ENCODE measurements around the gene MATN1.

MATN1 gene

DNA sequence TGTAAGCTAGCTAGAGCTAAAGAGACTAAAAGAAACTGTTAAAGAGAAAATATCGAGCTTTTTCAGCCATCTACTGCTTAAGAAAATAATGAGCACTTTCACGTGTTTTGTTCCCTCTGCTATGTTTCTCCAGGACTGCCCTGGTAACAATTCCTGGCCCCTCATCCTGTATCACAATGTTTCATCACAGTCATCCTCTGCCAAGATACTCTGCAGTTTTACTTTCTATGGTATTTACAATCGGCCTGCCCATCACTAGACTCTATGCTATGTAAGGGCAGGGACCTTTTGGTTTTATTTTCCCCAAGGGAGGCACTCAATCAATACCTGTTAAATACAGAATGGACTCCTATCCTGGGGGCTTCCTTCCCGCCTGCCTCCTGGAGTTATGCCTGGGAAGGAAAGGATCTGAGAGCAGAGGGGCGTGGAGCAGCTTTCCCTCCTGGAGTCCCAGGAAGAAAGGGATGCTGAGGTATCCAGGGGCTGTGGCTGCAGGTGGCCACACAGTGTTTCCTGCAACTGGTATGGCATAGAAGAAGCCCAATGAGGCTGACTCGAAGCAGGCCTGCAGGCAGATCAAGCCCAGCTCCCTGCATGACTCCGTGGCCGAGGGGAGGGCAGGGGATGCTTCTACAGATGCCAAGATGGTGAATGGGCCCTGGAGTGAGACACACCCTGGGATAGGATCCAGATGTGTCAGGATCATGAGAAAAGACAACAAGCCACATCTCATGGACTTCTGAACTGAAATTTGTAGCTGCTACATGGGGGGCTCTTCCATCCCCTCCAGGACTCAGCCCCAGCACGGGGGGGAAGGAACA, 52.9 kb downstream of the MATN1 start:
- Histone ChIP-seq H3K4me2 (ENCODE audit: low read length) (no peak overlapping the region), H3K9me3 (ENCODE audit: control insufficient read depth, insufficient read depth, low read length) (0 out of 2 replicates have a peak, but pooled peaks cover 6% of the 10 kb centered on the region), H3K27me3 (ENCODE audit: control insufficient read depth, low read length) (peaks cover 6% of the 10 kb centered on the region; the same call in 1 of the 2 replicates), H3K27ac (ENCODE audit: low read depth, low read length) (no peak overlapping the region), H3K9me2 (replicated peaks; ENCODE audit: control insufficient read depth, low read length) (no peaks in the 10 kb centered on the region), H3K4me3 (ENCODE audit: low read length) (no peak overlapping the region), H3F3A (ENCODE audit: control insufficient read depth, insufficient read depth) (no peaks in the 10 kb centered on the region), H3K79me2 (ENCODE audit: control insufficient read depth, low read length) (no peaks in the 10 kb centered on the region), H3K4me1 (ENCODE audit: control insufficient read depth, low read length) (no peaks in the 10 kb centered on the region), H3K36me3 (ENCODE audit: control insufficient read depth, low read length) (no peaks in the 10 kb centered on the region), H4K20me1 (ENCODE audit: control insufficient read depth, insufficient read depth, low read depth, low read length) (no peaks in the 10 kb centered on the region)
- TF ChIP-seq, protein P1, sequence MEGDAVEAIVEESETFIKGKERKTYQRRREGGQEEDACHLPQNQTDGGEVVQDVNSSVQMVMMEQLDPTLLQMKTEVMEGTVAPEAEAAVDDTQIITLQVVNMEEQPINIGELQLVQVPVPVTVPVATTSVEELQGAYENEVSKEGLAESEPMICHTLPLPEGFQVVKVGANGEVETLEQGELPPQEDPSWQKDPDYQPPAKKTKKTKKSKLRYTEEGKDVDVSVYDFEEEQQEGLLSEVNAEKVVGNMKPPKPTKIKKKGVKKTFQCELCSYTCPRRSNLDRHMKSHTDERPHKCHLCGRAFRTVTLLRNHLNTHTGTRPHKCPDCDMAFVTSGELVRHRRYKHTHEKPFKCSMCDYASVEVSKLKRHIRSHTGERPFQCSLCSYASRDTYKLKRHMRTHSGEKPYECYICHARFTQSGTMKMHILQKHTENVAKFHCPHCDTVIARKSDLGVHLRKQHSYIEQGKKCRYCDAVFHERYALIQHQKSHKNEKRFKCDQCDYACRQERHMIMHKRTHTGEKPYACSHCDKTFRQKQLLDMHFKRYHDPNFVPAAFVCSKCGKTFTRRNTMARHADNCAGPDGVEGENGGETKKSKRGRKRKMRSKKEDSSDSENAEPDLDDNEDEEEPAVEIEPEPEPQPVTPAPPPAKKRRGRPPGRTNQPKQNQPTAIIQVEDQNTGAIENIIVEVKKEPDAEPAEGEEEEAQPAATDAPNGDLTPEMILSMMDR (IDR thresholded peaks at IDR 0.05; ENCODE audit: low read depth, low read length, poor library complexity, severe bottlenecking): no peak
- TF ChIP-seq EZH2phosphoT487 (IDR thresholded peaks at IDR 0.05; ENCODE audit: borderline replicate concordance, low read length): no peak

DNA sequence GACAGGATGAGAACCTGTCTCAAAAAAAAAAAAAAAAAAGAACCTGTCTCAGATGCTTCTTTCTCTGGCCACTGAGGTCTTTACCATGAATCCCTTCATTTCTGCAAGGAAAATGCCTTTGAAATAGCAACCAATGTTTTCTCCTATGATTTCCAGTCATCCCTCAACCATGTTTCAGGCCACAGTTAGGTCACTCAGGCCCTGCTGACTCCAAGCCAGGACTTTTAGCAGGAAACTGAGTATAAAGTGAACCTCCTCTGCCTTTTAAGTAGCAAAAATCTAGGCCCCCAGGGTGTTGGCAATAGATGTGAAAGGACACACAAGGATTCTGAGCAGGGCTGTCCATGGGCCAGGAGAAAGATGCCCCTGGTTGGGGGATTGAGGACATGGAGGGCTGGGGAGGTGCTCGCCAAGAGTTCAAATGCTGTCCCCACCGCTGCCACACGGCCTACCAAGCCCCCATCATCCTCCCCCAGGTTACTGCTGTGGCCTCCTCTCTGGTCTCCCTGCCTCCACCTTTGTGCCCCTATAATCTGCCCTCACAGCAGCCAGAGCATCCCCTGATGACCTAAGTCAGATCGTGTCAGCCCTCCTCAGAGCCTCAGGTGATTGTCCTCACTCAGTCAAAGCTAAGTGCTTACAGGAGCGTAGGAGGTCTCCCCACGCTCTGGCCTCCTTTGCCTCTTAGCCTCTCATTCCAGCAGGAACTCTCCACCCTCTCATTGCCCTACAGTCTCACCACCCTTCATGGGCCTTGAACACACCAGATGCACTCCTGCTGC, 54.6 kb downstream of the MATN1 start:
- Histone ChIP-seq H4K20me1 (ENCODE audit: control insufficient read depth, insufficient read depth, low read depth, low read length) (no peaks in the 10 kb centered on the region), H3F3A (ENCODE audit: control insufficient read depth, insufficient read depth) (no peaks in the 10 kb centered on the region), H3K4me3 (ENCODE audit: low read length) (no peak overlapping the region), H3K27ac (ENCODE audit: low read depth, low read length) (no peak overlapping the region), H3K79me2 (ENCODE audit: control insufficient read depth, low read length) (no peaks in the 10 kb centered on the region), H3K27me3 (ENCODE audit: control insufficient read depth, low read length) (peaks cover 3% of the 10 kb centered on the region; the same call in 1 of the 2 replicates), H3K36me3 (ENCODE audit: control insufficient read depth, low read length) (no peaks in the 10 kb centered on the region), H3K4me1 (ENCODE audit: control insufficient read depth, low read length) (no peaks in the 10 kb centered on the region), H3K4me2 (ENCODE audit: low read length) (no peak overlapping the region), H3K9me3 (ENCODE audit: control insufficient read depth, insufficient read depth, low read length) (no peaks in the 10 kb centered on the region), H3K9me2 (replicated peaks; ENCODE audit: control insufficient read depth, low read length) (no peaks in the 10 kb centered on the region)
- TF ChIP-seq EZH2phosphoT487 (IDR thresholded peaks at IDR 0.05; ENCODE audit: borderline replicate concordance, low read length): no peak
- TF ChIP-seq, protein P1 (IDR thresholded peaks at IDR 0.05; ENCODE audit: low read depth, low read length, poor library complexity, severe bottlenecking): no peak

DNA sequence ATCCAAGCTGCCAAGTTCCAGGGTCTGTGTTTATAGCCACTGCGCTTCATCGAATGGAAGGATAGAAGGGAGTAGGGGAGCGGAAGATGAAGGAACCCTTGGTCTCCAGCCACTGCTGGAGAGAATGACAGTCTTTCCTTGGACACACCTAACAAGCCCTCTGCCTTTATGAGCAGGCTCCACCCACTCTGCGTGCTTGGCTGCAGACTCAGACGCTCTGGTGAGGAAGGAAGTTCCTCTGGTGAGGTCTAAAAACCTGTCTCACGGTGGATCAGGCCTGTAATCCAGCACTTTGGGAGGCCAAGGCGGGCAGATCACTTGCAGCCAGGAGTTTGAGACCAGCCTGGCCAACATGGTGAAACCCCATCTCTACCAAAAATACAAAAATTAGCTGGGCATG, 55.4 kb downstream of the MATN1 start:
- no peaks in the 10 kb centered on the region for H3K4me1 ChIP-seq (ENCODE audit: control insufficient read depth, low read length)
- H3K4me3 ChIP-seq (ENCODE audit: low read length): no peak overlapping the region
- no peaks in the 10 kb centered on the region for H3F3A ChIP-seq (ENCODE audit: control insufficient read depth, insufficient read depth)
- no peaks in the 10 kb centered on the region for H3K9me3 ChIP-seq (ENCODE audit: control insufficient read depth, insufficient read depth, low read length)
- no peak overlapping the region for H3K4me2 ChIP-seq (ENCODE audit: low read length)
- TF ChIP-seq, protein P1 (IDR thresholded peaks at IDR 0.05; ENCODE audit: low read depth, low read length, poor library complexity, severe bottlenecking): no peak
- TF ChIP-seq EZH2phosphoT487 (IDR thresholded peaks at IDR 0.05; ENCODE audit: borderline replicate concordance, low read length): no peak
- no peak overlapping the region for H3K27ac ChIP-seq (ENCODE audit: low read depth, low read length)
- H4K20me1 ChIP-seq (ENCODE audit: control insufficient read depth, insufficient read depth, low read depth, low read length): no peaks in the 10 kb centered on the region
- H3K9me2 ChIP-seq (replicated peaks; ENCODE audit: control insufficient read depth, low read length): no peaks in the 10 kb centered on the region
- H3K79me2 ChIP-seq (ENCODE audit: control insufficient read depth, low read length): no peaks in the 10 kb centered on the region
- no peaks in the 10 kb centered on the region for H3K36me3 ChIP-seq (ENCODE audit: control insufficient read depth, low read length)
- H3K27me3 ChIP-seq (ENCODE audit: control insufficient read depth, low read length): peaks cover 3% of the 10 kb centered on the region; the same call in 1 of the 2 replicates
